Stomach (tissue), 4 donors: Measurements from ENCODE around the gene PHOX2A.

Experiments used
- POLR2AphosphoS5 ChIP-seq, 3 donors: sonication (generic); formaldehyde crosslinking; IDR thresholded peaks; one replicate each; pipeline ENCODE4 v1.6.1; 2016; ENCODE audit warnings: antibody characterized with exemption in 3 of 3
- TF ChIP-seq, protein P1 (sequence below), 7 experiments: fragments of 450-650 bp in 4 of 7; fragments of 200-600 bp in 3 of 7; sonication (generic) in 3 of 7; IDR thresholded peaks; one replicate each; pipeline ENCODE4 v1.5.1; 2016 to 2019; ENCODE audit warnings: antibody characterized with exemption in 7 of 7, control low read depth in 2 of 7, mild to moderate bottlenecking in 1 of 7

DNA sequence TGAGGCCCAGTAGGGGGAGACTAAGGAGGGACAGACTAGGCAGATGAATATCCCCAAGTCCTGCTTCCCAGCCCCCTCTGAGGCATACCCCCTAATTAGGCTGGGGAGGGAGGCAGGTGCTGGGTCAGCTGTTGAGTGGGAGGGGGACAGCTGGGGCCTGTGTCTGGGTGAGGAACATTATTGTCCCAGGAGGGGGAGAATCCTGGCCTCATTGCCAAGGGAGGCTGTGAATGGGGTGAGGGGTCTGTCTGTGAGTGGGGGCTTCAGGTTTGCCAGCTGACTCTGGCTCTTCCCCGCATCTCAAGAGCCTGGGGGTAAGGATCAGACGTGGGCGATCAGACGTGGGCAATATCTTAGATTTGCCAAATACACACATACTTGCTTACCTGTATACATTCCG, 17.3 kb downstream of the PHOX2A start:
- TF ChIP-seq, protein P1, sequence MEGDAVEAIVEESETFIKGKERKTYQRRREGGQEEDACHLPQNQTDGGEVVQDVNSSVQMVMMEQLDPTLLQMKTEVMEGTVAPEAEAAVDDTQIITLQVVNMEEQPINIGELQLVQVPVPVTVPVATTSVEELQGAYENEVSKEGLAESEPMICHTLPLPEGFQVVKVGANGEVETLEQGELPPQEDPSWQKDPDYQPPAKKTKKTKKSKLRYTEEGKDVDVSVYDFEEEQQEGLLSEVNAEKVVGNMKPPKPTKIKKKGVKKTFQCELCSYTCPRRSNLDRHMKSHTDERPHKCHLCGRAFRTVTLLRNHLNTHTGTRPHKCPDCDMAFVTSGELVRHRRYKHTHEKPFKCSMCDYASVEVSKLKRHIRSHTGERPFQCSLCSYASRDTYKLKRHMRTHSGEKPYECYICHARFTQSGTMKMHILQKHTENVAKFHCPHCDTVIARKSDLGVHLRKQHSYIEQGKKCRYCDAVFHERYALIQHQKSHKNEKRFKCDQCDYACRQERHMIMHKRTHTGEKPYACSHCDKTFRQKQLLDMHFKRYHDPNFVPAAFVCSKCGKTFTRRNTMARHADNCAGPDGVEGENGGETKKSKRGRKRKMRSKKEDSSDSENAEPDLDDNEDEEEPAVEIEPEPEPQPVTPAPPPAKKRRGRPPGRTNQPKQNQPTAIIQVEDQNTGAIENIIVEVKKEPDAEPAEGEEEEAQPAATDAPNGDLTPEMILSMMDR (IDR thresholded peaks at IDR 0.05), result no peak
- no peak for TF ChIP-seq POLR2AphosphoS5 (IDR thresholded peaks at IDR 0.05)
